DND-41 (cell line): ENCODE data around the gene GLCE.

Experiments used
- ATAC-seq: fragments of 200-7000 bp; cut with Tn5 transposase; 3 replicates; pipeline ENCODE4 v1.9.1; 2021; ENCODE audit warnings: low read depth; ENCODE audit not compliant: insufficient read depth
- DNase-seq: peaks from one replicate; pipeline ENCODE4 v3.0.0-alpha.2; 2020
- H2AFZ ChIP-seq: 2 replicates; pipeline ENCODE4 v1.6.0; 2012; ENCODE audit warnings: low read depth, low read length
- H3K27ac ChIP-seq: 2 replicates; pipeline ENCODE4 v1.5.1; 2012; ENCODE audit warnings: low read length, inconsistent platforms
- H3K27me3 ChIP-seq: fragments of 200-600 bp; sonication (generic); 2 replicates; pipeline ENCODE4 v1.6.0; 2012; ENCODE audit warnings: low read length, mild to moderate bottlenecking, inconsistent platforms; ENCODE audit not compliant: insufficient read depth, poor library complexity
- H3K36me3 ChIP-seq: 2 replicates; pipeline ENCODE4 v1.5.1; 2012; ENCODE audit warnings: low read length, inconsistent platforms; ENCODE audit not compliant: insufficient read depth
- H3K4me1 ChIP-seq: 2 replicates; pipeline ENCODE4 v1.5.1; 2012; ENCODE audit warnings: mild to moderate bottlenecking, low read length; ENCODE audit not compliant: insufficient read depth
- H3K4me2 ChIP-seq: 2 replicates; pipeline ENCODE4 v1.6.0; 2012; ENCODE audit warnings: mild to moderate bottlenecking, moderate library complexity, low read length, inconsistent platforms; ENCODE audit not compliant: insufficient read depth
- H3K4me3 ChIP-seq, 2 experiments: fragments of 200-600 bp in 1 of 2; shearing (Covaris generic) in 1 of 2; 2 replicates each; pipeline ENCODE4 v1.5.1; 2012 to 2016; ENCODE audit warnings: inconsistent platforms in 2 of 2, low read length in 2 of 2, mild to moderate bottlenecking in 2 of 2, low read depth in 1 of 2, moderate library complexity in 1 of 2
- H3K79me2 ChIP-seq: 2 replicates; pipeline ENCODE4 v1.6.0; 2012; ENCODE audit warnings: low read length, inconsistent platforms; ENCODE audit not compliant: insufficient read depth
- H3K9ac ChIP-seq: 2 replicates; pipeline ENCODE4 v1.6.0; 2012; ENCODE audit warnings: low read depth, mild to moderate bottlenecking, inconsistent platforms, low read length, moderate library complexity
- H3K9me3 ChIP-seq: 2 replicates; pipeline ENCODE4 v1.5.1; 2012; ENCODE audit warnings: low read length, moderate library complexity, mild to moderate bottlenecking, inconsistent platforms; ENCODE audit not compliant: insufficient read depth, severe bottlenecking
- H4K20me1 ChIP-seq: 2 replicates; pipeline ENCODE4 v1.6.0; 2012; ENCODE audit warnings: low read length; ENCODE audit not compliant: insufficient read depth
- EZH2 ChIP-seq: IDR thresholded peaks from 3 replicates; pipeline ENCODE4 v1.6.1; 2012; ENCODE audit warnings: borderline replicate concordance, low read depth, mild to moderate bottlenecking, moderate library complexity, low read length, inconsistent platforms; ENCODE audit not compliant: severe bottlenecking
- TF ChIP-seq, protein P1 (sequence below): IDR thresholded peaks from 2 replicates; pipeline ENCODE4 v1.5.1; 2012; ENCODE audit warnings: borderline replicate concordance, low read length, moderate library complexity, mild to moderate bottlenecking; ENCODE audit not compliant: poor library complexity, severe bottlenecking; ENCODE audit errors: extremely low read depth

The GLCE gene

DNA sequence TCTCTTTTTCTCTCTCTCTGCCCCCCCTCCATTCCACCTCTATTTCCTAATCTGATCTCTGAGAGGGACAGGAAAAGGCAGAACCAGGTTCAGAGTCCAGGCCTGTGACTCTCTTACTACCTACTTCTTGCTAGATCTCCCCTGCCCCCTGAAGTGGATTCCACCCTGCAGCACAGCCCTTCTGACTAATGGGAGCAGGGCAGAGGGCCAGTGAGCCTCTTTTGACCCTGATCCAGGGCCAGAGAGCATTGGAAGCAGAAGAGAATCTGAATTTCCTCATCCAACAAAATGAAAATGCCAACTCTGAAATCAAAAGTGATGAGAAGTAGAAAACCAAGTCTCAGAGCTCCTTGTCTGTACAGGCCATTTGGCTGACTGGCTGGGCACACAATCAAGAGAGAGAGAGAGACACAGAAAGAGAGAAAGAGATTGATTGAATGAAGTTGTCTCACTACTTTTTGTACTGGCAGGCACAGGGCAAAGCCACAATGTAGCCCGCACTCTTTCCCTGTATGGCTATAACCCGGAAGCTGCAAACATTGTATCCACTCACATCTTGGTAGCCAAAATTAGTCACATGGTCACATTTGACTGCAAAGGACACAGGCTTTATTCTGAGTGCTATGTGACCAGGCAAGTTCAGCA, 31.6 kb upstream of the GLCE start:
- H3K79me2 ChIP-seq = no peaks in the 10 kb centered on the region
- no peak for ATAC-seq
- H2AFZ ChIP-seq = no peak overlapping the region
- no peak overlapping the region for H3K4me3 ChIP-seq
- H4K20me1 ChIP-seq = no peaks in the 10 kb centered on the region
- no peak overlapping the region for H3K4me2 ChIP-seq
- no peaks in the 10 kb centered on the region for H3K4me1 ChIP-seq
- H3K27me3 ChIP-seq = peaks cover 17% of the 10 kb centered on the region
- no peaks in the 10 kb centered on the region for H3K9me3 ChIP-seq
- H3K9ac ChIP-seq = no peak overlapping the region
- TF ChIP-seq, protein P1, sequence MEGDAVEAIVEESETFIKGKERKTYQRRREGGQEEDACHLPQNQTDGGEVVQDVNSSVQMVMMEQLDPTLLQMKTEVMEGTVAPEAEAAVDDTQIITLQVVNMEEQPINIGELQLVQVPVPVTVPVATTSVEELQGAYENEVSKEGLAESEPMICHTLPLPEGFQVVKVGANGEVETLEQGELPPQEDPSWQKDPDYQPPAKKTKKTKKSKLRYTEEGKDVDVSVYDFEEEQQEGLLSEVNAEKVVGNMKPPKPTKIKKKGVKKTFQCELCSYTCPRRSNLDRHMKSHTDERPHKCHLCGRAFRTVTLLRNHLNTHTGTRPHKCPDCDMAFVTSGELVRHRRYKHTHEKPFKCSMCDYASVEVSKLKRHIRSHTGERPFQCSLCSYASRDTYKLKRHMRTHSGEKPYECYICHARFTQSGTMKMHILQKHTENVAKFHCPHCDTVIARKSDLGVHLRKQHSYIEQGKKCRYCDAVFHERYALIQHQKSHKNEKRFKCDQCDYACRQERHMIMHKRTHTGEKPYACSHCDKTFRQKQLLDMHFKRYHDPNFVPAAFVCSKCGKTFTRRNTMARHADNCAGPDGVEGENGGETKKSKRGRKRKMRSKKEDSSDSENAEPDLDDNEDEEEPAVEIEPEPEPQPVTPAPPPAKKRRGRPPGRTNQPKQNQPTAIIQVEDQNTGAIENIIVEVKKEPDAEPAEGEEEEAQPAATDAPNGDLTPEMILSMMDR = no peak
- TF ChIP-seq EZH2 = no peak
- no peaks in the 10 kb centered on the region for H3K36me3 ChIP-seq
- H3K27ac ChIP-seq = no peak overlapping the region
- DNase-seq = no peak

DNA sequence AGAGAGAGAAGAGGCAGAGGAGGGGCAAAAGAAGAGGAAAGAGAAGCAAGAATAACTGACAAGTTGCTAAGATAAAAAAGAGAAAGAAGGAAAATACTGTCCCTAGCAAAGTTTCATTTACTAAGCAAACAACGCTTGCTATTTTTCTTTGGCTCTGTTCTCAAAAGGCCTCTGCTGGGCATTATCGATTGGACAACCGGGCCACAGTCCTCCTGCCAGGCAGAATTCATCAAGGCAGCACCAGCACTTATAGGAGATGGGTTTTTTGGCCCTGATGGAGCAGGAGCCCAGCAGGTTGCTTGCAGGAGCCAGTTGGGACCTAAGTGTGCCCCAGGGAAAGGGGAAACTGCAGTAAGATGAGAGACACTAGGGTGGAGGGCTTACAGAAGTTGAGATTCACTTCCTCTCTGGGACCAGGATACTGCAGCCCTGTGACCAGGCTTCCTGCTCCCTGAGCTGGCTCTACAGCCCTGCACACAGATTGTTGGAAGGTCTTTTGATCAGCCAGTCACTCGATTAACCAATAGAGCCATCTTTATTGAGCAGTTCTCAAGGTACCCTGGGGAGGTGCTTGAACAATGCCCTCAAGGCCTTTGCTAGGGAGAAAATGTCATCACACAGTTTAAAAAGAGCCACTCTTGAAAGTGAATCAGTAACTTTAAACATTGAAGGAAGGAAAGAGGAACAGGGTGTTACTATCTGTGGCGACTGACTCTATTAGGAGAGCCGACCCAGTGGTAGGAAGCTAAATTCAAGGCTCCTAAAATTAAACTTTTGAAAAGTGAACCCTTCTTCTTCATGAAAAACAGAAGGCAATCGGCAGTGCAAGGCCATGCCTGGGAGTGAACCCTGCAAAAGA, 28.8 kb upstream of the GLCE start:
- DNase-seq (no peak), ATAC-seq (no peak)
- H3K4me1 ChIP-seq = no peaks in the 10 kb centered on the region
- no peaks in the 10 kb centered on the region for H3K79me2 ChIP-seq
- no peaks in the 10 kb centered on the region for H3K9me3 ChIP-seq
- H4K20me1 ChIP-seq = no peaks in the 10 kb centered on the region
- H3K4me3 ChIP-seq = no peak overlapping the region
- TF ChIP-seq, protein P1 = no peak
- no peak for TF ChIP-seq EZH2
- no peaks in the 10 kb centered on the region for H3K36me3 ChIP-seq
- no peak overlapping the region for H3K9ac ChIP-seq
- peaks cover 13% of the 10 kb centered on the region for H3K27me3 ChIP-seq
- no peak overlapping the region for H3K27ac ChIP-seq
- no peak overlapping the region for H3K4me2 ChIP-seq
- H2AFZ ChIP-seq = no peak overlapping the region

DNA sequence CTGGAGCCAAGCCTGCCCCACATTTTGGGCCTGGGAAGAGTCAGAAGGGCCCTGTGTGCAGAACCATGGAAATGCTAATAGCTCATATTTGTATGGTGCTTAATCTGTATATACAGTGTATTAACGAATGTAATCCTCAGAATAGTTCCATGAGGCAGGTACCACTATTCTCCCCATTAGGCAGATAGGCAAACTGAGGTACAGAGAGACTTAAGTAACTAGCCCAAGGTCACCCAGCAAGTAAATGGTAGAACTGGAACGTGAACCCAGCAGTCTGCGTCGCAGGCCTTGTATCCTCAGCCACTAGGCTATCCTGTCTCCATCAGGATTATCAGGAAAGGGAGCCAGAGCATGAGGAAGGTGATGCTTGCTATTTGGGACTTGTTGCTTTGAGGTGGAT, 28.0 kb upstream of the GLCE start:
- TF ChIP-seq EZH2 = no peak
- TF ChIP-seq, protein P1 = no peak
- Histone ChIP-seq H3K4me1 (no peaks in the 10 kb centered on the region), H3K27me3 (peaks cover 13% of the 10 kb centered on the region), H2AFZ (no peak overlapping the region), H3K36me3 (no peaks in the 10 kb centered on the region), H4K20me1 (no peaks in the 10 kb centered on the region), H3K79me2 (no peaks in the 10 kb centered on the region), H3K4me3 (no peak overlapping the region), H3K27ac (no peak overlapping the region), H3K9me3 (no peaks in the 10 kb centered on the region), H3K4me2 (no peak overlapping the region), H3K9ac (no peak overlapping the region)
- DNase-seq = no peak
- no peak for ATAC-seq
